Measurements from ENCODE around the gene RABEP2. TPM values are rescaled to one million over a fixed set of nuclear protein-coding genes. Genes with fewer than 3 reads are reported as not detected.

RABEP2 gene
- total and polyA plus RNA-seq, 8 donors = 11.5 to 66.1 (median 15.4) TPM

DNA sequence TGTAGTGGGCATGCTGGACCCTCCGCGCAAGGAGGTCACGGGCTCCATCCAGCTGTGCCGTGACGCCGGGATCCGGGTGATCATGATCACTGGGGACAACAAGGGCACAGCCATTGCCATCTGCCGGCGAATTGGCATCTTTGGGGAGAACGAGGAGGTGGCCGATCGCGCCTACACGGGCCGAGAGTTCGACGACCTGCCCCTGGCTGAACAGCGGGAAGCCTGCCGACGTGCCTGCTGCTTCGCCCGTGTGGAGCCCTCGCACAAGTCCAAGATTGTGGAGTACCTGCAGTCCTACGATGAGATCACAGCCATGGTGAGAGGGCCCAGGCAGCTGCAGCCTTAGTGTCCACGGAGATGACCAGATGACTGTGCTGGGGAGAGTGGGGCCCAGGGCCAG, 24.4 kb downstream of the RABEP2 start:
- DNase-seq = peak in 1 of 6 donors; percentile 60
- H3K9me3 ChIP-seq = no peaks in the 10 kb centered on the region
- no peaks in the 10 kb centered on the region for H3K27me3 ChIP-seq
- no peak overlapping the region for H3K4me3 ChIP-seq
- TF ChIP-seq, protein P1, sequence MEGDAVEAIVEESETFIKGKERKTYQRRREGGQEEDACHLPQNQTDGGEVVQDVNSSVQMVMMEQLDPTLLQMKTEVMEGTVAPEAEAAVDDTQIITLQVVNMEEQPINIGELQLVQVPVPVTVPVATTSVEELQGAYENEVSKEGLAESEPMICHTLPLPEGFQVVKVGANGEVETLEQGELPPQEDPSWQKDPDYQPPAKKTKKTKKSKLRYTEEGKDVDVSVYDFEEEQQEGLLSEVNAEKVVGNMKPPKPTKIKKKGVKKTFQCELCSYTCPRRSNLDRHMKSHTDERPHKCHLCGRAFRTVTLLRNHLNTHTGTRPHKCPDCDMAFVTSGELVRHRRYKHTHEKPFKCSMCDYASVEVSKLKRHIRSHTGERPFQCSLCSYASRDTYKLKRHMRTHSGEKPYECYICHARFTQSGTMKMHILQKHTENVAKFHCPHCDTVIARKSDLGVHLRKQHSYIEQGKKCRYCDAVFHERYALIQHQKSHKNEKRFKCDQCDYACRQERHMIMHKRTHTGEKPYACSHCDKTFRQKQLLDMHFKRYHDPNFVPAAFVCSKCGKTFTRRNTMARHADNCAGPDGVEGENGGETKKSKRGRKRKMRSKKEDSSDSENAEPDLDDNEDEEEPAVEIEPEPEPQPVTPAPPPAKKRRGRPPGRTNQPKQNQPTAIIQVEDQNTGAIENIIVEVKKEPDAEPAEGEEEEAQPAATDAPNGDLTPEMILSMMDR (IDR thresholded peaks at IDR 0.05) = no peak
- intact Hi-C loops (cut with DNase I) = no loop called here
- H3K27ac ChIP-seq = no peak overlapping the region
- H3K36me3 ChIP-seq = no peaks in the 10 kb centered on the region
- no peaks in the 10 kb centered on the region for H3K4me1 ChIP-seq
- no peak for ATAC-seq
- 90 to 91% methylated on average over 25 of the region's 25 CpGs for WGBS, 2 donors
- no peak for FAIRE-seq

DNA sequence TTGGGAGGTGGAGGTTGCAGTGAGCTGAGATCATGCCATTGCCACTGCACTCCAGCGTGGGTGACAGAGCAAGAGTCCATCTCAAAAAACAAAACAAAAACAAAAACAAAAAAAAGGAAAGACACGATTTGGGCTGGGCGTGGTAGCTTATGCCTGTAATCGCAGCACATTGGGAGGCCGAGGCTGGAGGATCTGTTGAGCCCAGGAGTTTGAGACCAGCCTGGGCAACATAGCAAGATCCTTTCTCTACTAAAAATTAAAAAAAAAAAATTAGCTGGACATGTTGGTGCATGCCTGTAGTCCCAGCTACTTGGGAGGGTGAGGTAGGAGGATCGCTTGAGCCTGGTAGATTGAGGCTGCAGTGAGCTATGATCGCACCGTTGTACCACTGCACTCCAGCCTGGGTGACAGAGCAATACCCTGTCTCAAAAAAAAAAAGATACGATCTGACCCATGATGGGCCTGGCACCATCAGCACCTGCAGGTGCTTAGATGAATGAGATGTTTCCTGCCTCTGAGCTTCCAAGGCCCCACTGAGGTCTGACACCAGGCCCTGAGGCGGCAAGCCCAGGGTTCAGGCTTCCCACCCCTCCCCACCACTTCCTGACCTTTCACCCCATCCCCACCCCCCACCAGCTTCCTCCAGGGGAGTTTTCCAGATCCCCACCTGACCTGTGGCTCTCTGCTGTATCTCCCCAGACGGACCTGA, 25.0 kb downstream of the RABEP2 start:
- TF ChIP-seq, protein P1 (IDR thresholded peaks at IDR 0.05) = no peak
- Histone ChIP-seq H3K9me3 (no peaks in the 10 kb centered on the region), H3K27me3 (no peaks in the 10 kb centered on the region), H3K36me3 (no peaks in the 10 kb centered on the region), H3K4me3 (no peak overlapping the region), H3K27ac (no peak overlapping the region), H3K4me1 (no peaks in the 10 kb centered on the region)
- WGBS, 2 donors = 87 to 88% methylated on average over 11 of the region's 11 CpGs
- FAIRE-seq (no peak), DNase-seq (no peak), ATAC-seq (no peak)
- intact Hi-C loops (cut with DNase I) = no loop called here

DNA sequence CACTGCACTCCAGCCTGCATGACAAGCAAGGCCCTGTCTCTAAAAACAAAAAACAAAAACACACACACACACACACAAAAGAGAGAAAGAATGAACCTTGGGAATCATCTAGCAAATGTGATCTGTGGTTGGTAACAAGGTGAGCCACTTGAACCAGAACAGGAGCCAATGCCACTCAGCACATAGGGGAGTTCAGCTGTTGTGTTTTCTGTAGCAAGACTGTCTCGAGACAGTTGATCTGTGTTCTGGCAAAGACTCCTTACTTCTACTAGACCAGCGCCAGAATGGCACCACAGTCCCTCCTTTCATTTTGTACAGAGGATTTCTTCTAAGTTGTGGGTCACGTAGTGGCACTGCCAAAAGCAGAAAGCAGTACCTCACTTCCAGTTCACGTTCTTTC, 26.1 kb downstream of the RABEP2 start:
- FAIRE-seq (no peak), ATAC-seq (no peak), DNase-seq (no peak)
- Histone ChIP-seq H3K4me1 (no peaks in the 10 kb centered on the region), H3K4me3 (no peak overlapping the region), H3K27me3 (no peaks in the 10 kb centered on the region), H3K27ac (no peak overlapping the region), H3K36me3 (no peaks in the 10 kb centered on the region), H3K9me3 (no peaks in the 10 kb centered on the region)
- intact Hi-C loops (cut with DNase I) = no loop called here
- WGBS, 2 donors = 69 to 78% methylated on average over 4 of the region's 4 CpGs
- TF ChIP-seq, protein P1 (IDR thresholded peaks at IDR 0.05) = no peak

DNA sequence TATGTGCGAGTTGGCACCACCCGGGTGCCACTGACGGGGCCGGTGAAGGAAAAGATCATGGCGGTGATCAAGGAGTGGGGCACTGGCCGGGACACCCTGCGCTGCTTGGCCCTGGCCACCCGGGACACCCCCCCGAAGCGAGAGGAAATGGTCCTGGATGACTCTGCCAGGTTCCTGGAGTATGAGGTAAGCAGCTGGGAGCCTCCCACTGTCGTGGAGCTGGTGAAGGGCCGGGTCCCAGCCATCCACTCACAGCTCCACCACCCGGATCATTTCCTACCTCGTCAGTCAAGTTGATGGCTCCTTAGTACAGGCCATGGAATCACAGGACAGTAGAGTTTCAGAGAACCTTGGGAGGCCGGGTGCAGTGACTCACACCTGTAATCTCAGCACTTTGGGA, 26.8 kb downstream of the RABEP2 start:
- Histone ChIP-seq H3K9me3 (no peaks in the 10 kb centered on the region), H3K4me1 (no peaks in the 10 kb centered on the region), H3K4me3 (no peak overlapping the region), H3K27ac (no peak overlapping the region), H3K36me3 (no peaks in the 10 kb centered on the region), H3K27me3 (no peaks in the 10 kb centered on the region)
- intact Hi-C loops (cut with DNase I) = no loop called here
- DNase-seq (no peak), FAIRE-seq (no peak), ATAC-seq (no peak)
- 80 to 82% methylated on average over 15 of the region's 15 CpGs for WGBS, 2 donors
- TF ChIP-seq, protein P1 (IDR thresholded peaks at IDR 0.05) = no peak

- no peaks in the 10 kb centered on the region for H3K4me1 ChIP-seq
- no peak overlapping the region for H3K27ac ChIP-seq
- H3K4me3 ChIP-seq = no peak overlapping the region
- H3K9me3 ChIP-seq = no peaks in the 10 kb centered on the region
- WGBS, 2 donors = 55 to 64% methylated on average over 4 of the region's 4 CpGs
- intact Hi-C loops (cut with DNase I) = no loop called here
- DNase-seq (no peak), ATAC-seq (no peak), FAIRE-seq (no peak)
- no peaks in the 10 kb centered on the region for H3K27me3 ChIP-seq
- TF ChIP-seq, protein P1 (IDR thresholded peaks at IDR 0.05) = no peak
- no peaks in the 10 kb centered on the region for H3K36me3 ChIP-seq
Measured at GRCh38 chr16:28897826-28898225, 27.2 kb downstream of the RABEP2 start.
